DMS 273 (cell line): ENCODE data around the gene DPYSL4.

Experiments
- DNase-seq: peaks from one replicate; lab custom pipeline; 2025; ENCODE audit not compliant: unreplicated experiment; lab: John Stamatoyannopoulos, UW

The DPYSL4 gene

DNA sequence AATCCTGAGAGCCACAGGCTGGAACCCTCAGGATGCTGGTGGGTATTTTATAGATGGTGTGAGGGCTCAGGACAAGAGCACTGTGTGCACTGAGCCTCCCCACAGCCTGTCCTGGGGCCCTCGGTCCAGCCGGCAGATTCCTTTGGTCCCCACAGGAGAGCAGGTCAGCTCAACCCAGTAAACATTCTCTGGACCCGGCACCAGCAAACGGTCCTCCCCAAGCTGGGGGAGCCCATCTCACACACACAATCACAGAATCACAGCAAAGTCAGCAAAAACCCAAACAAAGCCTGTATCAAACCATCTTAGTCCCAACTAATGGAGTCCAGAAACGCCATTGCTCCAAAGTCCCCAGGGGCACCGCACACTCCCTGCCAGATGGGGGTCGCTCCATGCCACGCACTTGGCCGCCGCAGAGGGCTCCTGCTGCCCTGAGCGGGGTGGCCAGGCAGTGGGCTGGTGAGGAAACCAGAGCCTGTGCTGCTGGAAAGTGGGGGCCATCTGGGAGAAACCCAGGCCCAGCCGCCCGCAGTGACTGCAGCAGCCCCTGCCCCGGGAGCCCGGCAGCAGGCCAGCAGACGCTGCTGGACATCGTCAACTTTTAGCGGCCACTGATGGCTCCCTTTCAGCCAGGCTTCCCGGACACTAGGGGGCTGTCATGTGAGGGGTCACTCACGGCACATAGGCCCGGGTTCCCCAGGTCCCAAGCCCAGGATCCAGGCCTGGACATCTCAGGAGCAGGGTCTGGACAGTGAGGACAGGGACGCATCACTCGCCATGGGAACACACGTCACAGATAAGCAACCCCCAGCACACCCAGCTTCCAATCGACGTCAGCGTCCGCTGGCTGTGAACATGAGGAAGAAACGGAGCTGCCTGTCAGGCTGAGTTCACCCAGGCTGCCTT lies 52.6 kb downstream of the DPYSL4 start:
- no peak for DNase-seq

DNA sequence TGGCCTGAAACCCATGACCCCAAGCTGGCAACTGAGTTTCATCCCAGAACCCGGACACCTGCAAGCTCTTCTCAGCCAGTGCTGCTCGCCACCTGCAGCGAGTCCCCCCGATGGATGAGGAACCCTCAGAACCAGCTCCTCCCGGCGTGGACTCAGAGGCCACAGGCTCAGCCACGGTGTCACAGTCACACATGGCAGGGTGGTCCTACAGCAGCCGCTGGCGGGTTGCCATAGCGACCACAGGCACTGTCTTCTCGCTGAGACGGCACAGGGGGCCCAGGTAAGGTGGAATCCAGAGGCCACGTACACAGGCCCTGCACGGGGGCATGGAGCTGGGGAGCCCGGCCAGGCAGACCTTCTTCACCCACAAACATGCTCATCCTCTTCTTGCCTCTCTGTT lies 53.4 kb downstream of the DPYSL4 start:
- DNase-seq: no peak

DNA sequence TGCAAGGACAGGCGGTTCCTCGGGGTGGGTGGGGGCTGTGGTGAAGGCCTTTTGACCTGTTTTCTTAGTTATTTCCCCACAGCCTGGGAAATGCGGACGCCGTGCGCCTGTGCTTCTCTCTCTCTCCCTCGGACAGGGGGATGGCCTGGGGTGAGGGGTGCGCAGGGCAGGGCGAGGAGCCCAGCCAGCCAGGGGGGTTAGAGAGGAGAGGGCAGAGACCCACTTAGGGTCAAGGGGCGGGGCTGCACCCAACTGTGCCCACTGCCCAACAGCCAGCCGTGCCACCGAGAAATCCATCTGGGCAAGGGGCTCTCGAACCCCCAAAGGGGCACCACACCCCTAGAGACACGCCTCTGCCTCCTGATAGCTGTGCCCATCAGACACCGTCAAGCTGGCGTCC lies 53.8 kb downstream of the DPYSL4 start:
- no peak for DNase-seq

DNA sequence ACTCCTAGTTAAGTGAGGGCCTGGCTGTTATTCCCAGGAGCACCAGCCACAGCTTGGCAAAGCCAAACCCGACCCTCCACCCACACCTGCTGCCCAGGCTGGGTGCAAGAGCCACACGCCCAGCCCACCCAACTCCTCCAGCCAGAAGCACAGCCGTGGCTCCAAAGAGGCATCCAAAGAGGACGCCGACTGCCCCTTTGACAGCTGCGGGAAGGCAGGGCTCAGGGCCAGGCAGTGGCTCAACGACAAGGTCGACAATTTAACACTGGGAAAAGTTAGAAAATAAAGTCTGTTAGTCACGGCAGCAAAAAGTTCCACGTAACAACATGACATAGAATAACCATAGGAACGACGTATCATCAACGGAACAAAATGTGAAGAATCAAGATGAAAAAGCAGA lies 54.3 kb downstream of the DPYSL4 start:
- no peak for DNase-seq

DNA sequence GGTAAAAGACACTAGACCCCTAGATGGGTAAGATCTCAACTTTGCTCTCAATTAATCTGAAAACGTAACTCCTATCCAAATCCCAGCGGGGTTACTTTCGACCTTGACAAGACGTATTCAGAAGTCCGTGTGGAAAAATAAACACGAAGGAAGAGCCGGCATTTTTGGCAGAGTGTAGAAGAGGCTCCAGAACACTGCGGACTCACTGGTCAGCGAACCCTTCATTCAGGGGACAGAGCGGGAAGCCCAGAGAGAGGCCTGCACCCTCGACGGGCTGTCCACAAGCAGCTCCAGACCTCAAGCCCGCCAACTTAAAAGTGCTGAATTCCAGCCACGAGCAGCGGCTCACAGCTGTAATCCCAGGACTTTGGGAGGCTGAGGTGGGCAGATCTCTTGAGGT lies 54.7 kb downstream of the DPYSL4 start:
- no peak for DNase-seq

DNA sequence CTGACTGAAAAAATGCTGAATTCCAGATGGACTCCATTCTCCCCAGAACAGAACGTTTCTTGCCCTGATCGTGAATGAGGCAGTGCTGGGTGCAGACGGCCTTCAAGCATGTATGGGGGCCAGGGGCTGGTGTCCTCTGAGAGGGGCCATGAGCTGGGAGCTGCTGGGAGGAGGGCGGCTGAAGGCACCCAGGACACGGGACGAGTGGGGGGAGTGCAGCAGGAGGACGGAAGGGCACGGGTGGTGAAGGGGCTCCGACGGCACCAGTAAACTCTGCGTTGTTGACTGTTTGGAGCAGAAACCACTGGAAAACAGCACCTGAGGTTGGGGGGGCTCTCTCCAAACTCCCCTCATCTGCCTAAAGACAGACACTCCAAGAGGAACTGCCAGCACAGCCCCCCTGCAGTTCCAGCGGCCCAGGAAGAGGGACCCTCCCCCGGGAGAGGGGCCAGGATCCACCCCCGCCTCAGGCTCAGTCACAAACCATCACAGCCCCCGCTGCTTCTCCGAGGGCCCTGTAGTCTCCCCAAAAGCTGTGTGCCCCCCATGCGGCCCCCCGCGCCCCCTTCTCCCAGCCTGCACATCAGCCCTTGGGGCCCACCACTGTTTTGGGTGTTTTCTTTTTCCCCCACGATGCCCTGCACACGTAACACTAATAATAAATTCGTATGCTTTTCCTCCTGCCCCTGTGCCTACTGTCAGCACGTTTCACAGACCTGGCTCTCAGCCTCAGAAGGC lies 55.5 kb downstream of the DPYSL4 start:
- no peak for DNase-seq

DNA sequence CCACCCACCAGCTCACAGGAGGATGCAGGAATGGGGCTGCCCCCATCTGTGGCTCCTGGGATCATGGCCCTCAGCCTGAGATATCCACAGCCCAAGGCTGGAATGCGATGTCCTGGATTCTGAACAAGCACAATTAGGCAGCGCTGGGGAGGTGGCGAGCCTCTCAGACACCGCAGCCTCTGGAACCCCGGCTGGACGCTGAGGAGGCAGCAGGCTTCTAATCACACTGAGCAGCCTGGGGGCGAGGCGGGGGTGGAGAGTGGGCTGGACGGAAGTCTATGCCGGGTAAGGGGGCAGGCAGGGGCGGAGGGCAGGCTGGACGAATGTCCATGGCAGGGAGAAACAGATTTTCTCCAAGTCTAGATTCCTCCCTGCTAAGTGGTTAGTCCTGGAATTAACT lies 56.4 kb downstream of the DPYSL4 start:
- DNase-seq: no peak

DNA sequence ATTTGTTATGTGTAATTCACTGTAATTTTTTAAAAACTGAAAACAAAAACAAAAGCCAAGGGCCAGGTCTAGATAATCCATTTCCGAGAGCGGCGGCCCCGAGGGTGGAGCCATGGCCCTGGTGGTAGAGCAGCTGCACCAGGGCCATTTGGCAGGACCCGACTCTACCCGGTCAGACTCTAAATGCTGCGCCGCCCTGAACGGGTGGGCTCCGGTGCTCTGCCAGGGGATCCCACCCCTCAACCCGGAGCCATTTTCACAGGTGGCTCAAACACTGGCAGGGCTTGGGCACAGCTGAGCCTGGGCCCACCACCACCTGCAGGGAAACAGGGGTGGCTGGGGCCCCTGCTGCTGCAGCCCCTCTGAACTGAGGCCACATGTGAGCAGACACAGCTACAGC lies 56.9 kb downstream of the DPYSL4 start:
- no peak for DNase-seq

DNA sequence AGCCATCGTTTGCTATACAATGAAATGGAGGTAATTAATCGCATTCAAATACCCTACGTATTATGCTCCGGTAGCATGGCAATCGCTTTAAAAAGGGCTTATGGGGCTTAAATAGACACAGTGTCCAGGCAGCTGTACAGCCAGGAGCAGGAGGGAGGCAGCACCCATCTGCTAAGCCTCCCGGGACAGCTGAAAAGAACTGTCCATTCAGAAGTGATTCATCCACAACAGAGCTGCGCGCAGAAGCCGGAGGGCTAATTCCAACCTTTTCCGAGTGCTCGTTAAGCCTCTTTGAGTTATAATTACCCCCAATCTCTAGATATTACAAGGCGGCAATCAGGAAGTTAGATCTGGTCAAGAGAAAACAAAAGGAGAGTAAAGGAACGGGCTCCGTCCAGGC lies 58.3 kb downstream of the DPYSL4 start:
- no peak for DNase-seq

DNA sequence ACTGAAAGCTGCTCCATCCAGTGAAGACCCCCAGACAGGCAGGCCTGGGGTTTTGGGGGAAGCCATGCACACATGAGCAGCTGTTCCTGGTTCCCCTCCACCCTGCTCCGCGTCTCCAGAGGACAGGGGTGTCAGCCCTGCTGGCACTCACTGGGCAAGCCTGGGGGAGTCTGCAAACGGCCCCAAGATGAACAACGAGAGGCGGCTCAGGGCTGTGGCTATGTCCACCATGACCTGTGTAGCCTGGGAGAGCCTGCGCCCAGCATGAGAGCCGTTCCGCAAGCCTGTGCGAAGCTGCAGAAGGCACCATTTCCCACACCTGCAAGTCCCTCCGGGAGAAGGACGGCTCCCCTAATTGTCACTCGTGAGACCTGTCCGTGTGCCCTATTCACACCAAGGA lies 59.5 kb downstream of the DPYSL4 start:
- no peak for DNase-seq

DNA sequence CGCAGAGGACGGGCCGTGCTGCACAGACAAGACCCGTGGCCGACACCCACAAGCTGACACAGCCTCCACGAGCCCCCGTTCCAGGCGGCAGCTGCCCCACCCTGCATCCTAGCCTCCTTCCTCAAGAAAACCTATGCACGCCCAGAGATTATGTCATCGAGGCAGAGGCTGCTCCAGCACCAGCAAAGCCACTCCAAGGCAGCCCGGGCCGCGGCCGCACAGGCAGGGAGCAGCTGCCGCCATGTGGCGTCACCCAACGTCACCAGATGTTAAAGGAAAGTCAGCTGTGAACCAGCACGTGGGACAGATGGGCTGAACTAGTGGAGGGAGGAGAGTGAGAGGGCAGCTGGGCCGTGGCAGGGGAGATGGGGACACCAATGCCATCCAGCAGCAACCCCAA lies 61.2 kb downstream of the DPYSL4 start:
- DNase-seq: peak; percentile 87

DNA sequence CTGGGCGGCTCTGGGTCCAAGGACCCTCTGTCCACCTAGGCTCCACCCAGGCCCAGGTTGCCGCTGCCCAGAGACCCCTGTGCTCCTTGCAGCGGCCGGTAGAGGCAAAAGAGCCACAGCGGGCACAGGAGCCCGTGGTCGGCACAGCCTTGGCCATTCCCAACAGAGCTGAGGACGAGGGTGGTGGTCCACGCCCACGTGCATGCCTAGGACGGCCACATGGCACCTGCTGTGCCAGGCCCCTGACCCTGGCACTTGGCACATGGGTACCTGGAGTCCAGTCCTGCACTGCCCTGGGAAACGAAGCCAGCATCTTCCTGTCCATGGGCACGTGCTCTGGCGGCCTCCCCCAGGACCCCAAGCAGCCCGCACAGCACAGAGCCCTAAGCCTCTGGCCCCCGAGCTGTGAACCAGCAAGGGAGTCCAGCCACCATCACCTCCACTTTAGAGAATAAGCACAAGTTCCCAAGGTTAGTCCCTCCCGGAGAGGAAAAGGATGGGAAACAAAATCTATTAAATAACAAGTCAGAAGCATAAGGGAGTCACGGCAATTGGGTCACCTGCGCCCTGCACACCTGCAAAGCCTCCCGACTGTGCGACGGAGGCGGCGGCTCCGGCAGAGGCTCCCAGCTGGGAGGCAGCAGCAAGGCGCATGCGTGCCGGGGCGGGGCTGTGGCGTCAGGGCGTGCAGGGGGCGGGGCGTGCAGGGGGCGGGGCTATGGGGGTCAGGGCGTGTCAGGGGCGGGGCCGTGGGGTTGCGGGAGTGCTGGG lies 61.9 kb downstream of the DPYSL4 start:
- no peak for DNase-seq

DNA sequence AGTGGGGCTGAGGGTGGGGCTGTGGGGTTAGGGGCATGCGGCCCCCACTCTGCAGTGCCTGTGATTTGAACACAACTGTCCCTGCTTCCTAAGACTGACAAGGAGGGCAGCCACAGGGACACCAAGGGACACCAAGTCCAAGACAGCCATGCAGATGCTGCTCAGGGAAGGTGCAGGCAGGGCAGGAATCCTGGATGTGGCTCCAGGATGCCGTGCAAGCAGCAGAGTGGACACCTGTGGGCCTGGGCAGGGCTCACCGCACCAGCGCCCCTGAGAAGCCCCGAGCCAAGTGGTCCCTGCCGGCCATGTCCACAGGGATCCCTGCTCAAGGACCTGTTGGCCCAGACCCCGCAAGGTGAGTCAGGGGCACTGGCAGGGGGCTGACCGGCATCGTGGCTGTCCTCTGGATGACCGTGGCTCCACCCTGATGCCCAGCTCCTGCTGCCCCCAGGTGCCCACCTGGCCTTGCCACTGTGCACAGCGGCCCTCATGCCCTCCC lies 62.5 kb downstream of the DPYSL4 start:
- DNase-seq: no peak

DNA sequence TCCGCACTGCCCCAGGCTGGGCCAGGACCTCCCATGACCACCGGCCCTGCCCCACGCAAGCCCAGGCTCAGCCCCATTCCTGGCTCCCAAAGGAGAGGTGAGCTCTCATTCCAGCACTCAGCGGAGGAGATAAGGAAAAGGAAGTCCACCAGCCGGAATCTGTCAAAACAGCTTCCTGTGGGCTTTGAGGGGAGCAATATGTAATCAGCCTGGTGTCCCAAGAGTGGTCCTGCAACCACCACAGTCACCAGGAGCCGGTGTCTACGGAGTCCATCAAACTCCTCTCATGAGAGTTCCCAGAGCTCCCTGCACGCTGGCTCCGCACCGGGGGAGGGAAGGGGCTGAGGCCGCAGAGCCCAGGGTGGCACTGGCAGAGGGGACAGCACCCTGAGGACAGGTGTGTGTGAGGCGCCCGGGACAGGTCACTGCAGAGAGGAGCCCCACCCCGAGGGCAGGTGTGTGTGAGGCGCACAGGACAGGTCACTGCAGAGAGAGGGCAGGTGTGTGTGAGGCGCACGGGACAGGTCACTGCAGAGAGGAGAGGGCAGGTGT lies 63.2 kb downstream of the DPYSL4 start:
- DNase-seq: no peak

DNA sequence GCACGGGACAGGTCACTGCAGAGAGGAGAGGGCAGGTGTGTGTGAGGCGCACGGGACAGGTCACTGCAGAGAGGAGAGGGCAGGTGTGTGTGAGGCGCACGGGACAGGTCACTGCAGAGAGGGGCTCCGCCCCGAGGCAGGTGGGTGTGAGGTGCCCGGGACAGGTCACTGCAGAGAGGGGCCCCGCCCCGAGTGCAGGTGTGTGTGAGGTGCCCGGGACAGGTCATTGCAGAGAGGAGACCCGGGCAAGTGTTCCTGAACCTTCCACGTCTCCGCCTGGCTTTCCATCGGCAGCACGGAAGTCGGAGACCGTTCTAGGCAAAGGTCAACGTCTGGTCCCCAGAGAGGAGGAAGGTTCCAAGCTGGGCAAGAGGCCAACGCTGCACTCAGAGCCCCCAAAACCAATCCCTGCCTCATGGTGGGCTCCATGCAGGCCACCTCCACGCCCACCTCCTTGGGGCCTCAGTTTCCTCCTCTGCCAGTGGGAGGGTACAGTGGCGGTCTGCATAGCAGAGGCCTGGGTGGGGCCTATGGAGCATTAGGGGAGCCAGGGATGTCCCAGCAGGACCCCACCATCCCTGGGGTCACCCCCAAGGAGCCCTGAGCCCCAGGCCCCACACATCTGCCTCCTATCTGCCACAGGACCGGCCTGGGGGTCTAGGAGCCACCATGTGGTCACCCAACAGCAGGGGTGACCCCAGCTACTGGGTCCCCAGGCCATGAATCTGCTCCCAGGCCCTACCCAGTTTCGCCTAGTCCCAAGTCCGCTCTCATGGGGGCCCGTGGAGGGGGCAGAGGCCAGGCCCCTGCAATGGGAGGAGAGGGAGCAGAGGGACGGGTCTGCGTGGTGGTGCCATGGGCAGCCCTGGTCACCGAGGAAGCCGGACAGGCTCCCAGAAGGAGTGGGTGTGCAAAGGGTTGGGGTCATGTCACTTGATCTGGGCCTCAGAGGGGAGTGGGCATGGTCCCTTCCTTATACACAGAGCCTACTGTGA lies 64.0 kb downstream of the DPYSL4 start:
- DNase-seq: no peak

DNA sequence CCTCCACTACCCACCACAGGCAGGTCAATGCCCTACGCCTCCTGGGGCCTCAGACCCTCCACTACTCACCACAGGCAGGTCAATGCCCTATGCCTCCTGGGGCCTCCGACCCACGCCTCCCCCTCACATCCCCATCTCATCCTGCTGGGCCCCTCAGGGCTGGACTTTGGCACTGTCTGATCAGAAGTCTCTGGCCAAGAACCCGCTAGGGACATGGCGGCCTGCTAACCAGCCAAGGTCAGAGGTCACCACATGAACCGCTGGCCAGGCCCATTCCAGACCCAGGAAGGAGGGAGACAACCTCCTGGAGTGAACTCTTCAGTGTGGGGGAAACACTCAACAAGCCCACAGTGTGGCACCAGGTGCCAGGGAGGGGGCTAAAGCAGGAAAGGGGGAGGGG lies 65.2 kb downstream of the DPYSL4 start:
- DNase-seq: no peak

DNA sequence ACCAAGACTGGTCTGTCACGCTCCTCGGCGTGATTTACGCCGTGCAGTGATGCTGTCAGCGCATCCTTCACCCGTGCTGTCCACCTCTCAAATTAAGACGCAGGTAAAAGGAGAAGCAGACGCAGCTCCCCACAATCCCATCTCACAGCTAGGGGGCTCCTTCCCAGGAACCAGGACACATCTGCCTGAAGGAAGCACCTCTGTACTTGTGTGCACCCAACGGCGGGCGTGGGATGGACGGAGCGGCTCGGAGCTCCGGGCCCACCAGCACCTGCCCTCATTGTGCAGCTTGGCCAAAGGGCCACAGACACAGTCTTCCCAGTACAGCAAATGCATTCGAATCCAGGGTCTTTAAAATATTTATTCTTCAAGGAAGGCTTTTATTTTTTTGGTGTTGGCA lies 65.7 kb downstream of the DPYSL4 start:
- no peak for DNase-seq

DNA sequence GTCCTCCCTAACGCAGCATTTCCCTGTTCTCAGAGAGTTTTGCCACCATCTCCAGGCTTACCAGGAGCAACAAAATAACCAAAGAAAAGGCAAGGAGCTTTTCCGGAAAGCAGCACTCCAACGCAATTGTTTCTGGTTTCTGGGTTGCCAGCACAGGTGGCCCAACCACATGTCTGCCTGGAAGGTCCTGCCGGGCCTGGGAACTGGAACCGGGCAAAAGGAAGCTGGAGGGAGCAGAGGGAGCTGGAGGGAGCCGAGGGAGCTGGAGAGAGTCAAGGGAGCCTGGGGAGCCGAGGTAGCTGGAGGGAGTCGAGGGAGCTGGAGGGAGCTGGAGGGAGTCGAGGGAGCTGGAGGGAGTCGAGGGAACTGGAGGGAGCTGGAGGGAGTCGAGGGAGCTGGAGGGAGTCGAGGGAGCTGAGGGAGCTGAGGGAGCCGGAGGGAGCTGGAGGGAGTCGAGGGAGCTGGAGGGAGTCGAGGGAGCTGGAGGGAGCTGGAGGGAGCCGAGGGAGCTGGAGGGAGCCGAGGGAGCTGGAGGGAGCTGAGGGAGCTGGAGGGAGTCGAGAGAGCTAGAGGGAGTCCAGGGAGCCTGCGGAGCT lies 66.4 kb downstream of the DPYSL4 start:
- peak; percentile 18 for DNase-seq

DNA sequence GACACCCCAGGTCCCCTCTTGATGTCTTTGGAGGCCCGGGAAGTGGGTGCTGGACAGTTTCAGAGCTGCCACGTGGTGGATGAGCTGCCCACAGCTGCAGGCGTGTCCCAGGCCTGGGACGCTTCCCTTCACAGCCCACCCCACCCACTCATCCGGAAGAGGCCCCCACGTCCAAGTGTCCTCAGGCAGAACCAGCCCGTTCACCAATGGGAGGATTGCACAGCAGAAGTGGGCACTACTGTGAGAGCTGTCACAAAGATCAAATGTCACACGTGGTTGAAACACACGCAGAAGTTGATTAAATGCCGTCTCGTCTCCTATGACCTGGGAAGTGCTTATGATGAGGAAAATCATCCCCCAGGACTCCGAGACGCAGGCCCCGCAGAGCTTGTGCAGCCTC lies 68.1 kb downstream of the DPYSL4 start:
- no peak for DNase-seq
